GM19035 (cell line): ENCODE measurements around the gene REEP1.

Experiments used
- ATAC-seq: cut with Tn5 transposase; IDR thresholded peaks from one replicate; pipeline ENCODE4 v1.9.1; 2021; ENCODE audit not compliant: unreplicated experiment

Gene REEP1

DNA sequence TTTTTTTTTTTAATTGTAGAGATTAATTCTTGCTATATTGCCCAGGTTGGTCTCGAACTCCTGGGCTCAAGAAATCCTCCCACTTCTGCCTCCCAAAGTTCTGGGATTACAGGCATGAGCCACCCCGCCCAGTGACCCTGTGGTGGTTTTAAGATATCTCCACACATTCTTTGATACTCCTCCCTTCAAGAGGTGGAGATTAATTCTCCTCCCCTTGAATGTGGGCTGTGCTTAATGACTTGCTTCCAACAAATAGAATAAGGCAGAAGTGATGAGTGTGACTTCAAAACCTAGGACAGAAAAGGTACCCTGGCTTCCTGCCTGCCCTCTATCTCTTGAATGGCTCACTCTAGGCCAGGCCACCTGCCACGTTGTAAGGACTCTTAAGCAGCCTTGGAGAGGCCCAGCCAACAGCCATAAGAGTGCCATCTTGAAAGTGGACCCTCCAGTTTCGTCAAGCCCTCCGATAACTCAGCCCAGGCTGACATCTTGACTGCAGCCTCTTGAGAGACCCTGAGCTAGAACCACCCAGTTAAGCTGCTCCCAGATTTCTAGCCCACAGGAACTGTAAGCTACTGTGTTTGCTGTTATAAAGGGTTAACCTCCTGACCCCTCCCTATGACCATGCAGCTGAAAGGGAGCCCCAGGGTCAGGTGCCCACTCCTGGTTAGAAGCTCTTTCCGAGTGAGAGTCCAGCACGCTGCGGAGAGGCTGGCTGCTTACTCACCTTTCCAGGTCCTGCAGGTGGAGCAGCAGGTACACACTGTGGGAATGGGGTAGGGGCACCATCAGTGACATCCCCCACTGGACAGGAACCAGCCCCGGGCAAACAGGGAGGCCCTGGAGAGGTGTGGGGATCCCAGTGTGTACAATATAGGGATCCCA is 110.5 kb downstream of the REEP1 start:
- no peak for ATAC-seq

DNA sequence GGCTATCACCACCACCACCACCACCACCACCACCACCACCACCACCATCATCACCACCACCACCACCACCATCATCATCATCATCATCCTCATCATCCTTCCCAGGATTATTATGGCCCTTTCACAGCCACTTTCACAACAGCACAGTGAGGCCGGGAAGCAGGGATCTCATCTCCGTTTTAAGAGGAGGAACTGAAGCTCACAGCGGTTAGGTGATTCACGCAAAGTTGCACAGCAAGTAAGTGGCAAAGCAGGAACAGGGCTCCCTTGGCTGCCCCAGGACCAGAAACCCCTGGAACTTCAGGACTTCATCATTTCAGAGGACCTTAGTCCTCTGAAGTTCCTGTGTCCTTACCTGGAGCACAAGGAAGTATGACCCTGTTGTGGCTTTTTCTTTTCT is 111.4 kb downstream of the REEP1 start:
- ATAC-seq, result no peak

DNA sequence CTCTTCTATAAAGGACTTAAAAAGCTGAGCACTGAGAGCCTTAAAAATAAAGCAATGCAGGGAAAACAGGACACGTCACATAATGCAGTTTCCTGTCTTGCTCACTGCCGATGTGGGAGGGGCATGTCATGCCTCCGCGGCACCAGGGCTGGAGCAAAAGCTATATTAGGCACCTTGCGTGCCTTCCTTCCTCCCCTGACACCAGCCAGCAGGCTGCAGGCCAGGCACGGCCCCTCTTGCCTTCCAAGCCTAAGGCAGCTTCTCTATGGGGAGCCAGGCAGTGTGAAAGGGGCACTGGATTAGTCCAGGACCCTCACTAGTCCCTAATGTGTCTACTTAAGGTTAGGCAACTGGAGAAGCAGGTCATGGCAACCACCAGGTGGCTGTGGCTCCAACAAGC is 111.8 kb downstream of the REEP1 start:
- peak; percentile 58 for ATAC-seq

DNA sequence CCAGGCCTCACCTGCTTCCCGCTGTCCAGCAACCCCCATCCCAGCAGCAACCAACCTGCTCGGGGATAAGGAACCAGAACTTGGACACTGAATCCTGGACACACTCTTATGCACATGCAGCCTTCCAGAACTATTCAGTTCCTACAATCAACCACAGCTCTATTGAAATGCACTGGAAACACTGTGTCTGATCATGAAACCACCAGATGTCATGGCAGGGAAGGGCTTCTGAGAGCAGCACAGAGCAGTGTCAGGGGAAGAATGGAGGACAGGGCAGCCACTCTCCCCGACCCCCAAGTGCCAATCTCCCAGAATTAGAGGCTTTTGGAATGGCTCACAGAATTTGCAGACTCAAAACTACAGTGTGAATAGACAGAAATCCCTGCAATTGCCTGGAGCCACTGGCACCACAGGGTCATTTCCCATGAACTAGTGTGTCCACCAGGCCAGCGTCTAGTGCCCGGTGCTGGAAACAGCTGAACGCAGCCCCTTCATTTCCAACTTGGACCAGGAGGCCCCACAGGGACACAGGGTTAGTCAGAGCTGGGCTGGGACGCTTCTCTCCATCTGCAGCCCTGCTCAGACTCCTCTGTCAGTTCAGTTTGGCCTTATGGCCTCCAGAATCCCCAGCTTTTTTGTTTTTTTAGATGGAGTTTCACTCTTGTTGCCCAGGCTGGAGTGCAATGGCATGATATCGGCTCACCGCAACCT is 112.6 kb downstream of the REEP1 start:
- no peak for ATAC-seq

DNA sequence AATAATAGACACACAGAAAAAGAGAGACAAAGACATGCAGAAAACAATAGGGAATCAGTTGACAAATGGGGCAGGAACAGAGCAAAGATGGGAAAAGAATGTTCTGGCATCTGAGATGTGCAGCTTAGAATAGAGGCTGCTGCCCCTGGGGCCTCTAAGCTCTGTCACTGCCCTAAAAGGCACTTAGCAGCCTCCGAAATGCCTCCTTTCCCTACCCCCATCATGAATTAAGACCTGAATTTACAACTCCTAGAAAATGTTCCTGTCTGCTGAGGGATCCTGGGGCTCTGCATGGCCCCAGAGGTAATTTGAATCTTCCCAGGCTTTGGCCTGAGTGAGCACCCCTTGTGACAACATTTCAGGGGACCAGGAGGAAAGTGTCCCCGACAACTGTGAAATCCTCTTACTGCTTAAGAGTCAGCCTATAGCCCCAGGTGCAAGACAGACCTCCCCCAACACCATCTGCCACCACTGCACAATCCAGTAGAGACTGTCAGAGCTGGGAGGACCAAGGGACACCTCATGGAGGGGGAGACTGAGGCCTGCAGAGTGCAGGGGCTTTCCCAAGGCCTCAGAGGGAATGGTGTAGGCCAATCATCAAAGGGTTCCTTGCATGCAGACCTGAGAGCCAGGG is 113.4 kb downstream of the REEP1 start:
- ATAC-seq, result no peak

DNA sequence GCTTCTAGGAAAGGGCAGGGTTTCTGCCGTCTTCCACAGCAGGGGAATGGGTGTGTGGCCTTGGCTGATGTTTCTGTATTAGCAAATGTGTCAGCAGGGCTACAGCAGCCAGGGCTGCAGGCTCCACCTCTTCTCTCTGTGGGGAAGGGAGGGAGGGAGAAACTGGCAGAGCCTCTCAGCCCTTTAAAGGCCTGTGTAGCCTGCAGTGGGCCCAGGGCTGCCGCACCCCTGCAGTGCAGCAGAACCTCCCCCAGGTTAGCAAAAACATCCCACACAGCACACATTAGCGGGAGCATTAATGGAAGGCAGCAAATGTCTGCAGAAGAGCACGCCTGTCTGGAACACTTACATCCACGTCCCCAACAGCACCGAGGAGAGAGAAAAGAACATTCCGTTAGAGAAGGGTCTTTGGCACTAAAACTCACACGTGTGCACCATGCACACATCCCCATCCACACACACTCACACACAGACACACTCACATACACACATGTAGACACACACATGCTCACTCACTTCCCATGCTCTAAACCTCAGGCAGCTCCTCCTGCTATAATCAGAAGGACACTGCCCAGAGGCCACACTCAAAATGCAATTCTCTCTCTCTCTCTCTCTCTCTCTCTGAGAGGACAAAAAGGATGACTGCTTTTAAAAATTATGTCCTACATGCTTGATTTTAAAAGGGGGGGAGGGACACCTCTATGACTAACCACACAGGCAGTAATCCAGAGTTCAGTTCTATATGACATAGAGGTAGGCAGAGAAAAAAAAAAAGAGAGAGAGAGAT is 114.1 kb downstream of the REEP1 start:
- ATAC-seq, result no peak

DNA sequence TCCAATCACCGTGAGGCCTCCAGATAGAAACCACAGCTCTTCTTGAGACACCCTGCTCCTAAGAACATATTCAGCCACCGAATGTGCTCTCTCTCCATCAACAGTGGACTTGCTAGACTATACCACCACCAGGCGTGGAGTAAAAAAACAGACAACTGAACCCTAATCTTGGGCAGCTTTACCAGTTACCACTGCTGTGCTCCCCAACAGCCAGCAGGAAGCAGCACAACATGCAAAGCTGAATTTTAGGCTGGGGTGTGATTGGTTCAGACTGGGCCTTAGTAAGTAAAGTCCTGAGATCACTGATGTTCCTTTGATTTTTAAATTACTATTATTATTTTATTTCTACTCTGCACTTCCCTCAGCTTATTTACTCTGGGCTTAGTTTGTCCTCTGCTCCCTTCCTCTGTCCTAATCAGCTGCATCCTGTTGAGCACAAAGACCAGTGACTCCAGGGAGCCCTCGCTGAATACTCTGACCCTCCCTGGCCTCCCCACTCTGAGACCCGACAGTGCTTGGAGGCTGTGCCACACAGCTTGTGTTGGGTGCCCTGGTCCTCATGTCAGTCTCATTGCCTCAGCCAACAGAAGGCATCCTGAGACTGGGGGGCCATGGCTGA is 116.3 kb downstream of the REEP1 start:
- no peak for ATAC-seq

DNA sequence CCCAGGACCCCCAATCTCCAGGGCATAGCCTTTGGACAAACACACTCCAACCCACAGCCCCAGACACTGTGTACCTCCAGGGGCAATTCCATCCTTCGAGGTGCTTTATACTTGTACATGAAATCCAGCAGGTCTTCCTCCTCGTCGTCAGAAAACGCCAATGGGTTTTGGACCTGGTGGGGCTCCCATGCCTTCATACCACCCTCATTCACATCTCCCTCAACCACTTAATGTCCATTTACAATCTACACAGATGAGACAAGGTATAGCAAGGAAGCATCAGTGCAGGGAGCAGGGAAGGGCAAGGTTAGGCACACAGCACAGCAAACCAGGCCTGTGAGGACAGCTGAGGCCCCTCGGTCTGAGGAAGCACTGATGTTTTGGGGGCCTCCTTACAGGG is 117.5 kb downstream of the REEP1 start:
- ATAC-seq, result no peak

DNA sequence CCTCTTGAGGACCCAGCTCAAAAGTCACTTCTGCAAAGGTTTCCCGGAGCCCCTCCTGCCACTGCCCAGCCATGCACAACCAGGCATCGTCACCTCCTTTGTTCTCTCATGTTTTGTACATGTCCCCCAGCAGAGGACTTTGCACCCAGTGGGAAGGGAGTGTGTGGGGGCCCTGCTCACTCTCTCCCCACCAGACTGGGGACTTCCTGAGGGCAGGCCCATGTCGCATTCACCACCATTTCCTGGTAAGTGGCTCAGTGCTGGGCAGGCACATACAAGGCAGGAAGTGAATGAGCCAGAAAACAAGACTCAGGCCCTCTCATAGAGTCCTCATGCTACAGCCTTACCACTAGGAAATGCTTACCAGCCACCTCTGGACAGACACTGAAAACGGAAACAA is 119.3 kb downstream of the REEP1 start:
- ATAC-seq, result no peak

DNA sequence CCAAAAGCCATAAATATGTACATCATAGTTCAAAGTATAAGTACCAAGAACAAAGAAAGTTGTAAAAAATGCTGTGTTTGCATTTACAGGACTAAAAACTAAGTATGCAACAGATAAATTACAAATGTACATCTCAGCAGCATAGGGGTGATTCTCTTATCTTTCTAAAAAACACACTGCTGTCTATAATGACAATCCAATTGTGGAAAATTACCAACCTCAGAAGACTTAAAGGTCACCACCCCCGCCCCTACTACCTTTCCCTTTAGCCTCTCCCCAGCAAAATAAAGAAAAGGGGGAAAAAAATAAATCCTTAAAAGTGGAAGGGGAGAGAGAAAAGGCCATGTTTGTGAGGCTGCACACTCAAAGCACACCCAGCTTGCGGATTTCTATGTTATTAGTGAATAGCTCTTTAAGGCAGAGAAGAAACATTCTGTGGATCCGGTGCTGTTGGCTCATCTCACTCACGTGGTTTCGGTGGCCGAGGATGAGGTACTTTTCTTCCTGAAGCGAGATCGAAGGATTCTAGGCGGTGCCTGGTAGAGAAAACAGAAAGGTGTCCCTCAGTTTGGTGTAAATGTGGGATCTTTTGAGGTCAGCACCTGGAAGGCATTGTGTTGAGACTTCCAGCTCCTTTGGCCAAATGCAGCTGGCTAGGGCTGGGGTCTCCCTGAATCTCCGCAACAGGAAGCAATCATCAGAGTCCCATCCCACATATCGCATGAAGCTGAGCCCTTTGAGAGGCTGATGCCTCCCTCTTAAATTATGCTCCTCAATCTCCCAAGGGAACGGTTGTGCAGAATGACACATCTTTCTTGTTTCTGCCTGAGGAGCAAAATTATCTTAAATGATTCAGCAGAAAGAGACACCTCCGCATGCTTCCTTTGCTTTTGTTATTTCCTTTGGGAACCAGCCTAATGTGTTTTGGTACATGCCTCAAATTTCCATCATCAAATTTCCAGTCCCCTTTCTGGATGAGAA is 120.6 kb downstream of the REEP1 start:
- ATAC-seq, result no peak

DNA sequence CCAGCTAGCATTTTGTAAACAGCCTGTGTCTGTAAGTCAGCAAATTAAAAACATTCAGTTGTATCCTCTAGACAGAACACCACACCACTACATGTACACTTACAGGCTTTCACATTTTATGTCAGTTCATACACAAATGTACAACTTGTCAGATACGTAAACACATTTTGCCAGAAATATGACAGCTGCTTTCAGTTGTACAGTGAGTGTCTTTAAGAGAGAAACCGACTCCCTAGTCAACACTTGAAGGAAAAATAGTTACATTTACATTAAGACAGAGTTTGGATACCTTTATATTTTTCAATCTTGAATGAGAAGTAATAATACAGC is 123.0 kb downstream of the REEP1 start:
- no peak for ATAC-seq

DNA sequence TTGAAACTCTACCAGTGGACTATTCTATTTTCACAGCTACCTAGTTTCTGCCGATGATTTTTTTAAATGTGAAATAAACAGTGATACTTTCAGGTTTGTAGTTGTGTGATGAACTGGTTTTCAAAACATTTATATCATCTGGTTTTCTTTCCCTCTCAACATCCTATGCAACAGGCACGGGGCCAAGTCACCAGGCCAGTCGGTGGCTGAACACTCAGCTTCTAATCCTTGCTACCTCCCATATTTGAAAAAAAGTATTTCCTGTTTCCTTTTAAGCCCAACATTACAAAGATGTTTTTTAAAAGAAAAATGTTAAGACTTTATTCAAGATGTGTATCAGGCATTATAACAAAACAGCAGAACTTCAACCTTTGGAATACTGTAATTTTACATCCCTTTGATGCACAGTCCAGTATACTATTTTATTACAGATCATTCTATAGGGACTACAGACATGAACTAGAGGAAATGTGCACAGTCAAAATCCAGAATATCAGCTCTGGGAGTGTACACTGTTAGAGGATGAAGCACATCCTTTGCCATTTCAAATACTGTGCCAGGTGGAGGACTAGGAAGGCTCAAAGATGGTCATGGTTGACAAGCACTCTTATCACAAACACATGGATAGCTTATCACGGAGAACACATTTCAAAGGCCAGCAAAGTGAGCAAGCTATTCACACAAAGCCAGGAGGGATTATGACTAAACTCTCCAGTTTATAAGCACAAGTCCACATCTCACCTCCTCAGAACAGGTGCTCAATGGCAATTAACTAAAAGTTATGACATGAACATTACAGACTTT is 123.5 kb downstream of the REEP1 start:
- no peak for ATAC-seq

DNA sequence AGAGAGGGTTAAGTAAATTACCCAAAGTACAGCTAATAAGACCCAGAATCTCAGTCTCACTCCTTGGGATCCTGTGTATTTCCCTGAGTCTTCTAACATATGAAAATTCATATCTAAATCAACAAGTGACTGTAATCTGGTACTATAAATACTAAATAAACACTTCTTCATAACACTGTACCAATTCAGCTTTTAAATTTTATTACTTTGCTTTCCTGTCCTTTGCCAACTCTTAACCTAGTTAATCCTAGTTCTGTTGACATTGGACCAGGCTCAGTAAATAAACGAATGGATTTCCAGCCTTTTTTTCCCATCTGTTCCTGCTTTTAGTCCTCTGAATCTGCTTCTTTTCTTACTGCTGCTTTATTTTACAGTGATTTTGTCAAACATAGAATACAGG is 124.4 kb downstream of the REEP1 start:
- no peak for ATAC-seq

DNA sequence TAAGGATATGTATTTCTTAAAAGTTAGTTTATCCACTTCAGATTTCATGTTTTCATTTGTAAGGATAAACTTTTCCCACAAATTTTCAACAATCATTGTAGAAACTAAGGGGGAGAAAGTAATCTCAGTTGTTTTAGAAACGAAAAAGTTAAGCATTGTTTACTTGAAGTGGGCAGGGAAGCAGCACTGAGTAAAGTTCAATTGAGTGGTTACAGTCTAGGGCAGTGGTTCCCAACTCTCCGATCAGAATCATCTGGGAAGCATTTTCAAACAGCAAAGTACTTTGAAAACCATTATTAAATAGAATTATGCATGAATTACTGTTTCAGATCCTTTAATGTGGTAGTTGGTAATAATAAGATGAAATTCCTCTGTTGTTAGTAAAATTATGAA is 125.6 kb downstream of the REEP1 start:
- no peak for ATAC-seq

DNA sequence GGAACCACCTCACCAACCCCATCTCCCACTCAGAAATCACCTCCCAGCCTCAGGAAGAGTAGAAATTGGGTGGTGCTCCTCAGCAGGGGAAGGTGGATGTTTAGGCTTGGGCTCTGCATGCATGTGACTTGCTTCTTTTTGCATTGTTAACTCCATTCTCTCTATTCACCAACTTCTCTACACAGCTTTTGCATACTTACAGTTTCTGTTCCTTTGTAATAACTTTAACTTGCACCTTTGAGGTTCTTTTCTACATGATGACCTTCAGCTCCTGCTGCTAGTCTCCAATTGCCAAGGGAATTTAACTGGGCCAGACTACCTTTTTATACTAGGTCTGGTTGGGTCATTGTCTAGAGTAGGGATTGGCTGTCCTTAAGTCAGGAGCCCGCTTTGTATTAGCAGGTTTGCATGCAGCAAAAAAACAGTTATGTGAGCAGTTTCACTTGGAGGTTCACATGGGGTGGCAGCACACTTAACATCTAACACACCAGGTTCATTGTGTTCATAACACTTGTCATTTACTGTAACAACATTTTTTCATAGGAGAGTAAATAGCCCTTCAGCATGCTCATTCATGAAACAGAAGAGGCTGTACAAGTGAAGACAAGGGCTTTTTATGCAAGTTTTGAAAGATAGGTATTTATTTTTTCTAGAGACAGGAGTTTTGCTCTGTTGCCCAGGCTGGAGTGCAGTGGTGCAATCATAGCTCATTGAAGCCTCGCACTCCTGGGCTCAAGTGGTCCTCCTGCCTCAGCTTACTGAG is 126.2 kb downstream of the REEP1 start:
- no peak for ATAC-seq

DNA sequence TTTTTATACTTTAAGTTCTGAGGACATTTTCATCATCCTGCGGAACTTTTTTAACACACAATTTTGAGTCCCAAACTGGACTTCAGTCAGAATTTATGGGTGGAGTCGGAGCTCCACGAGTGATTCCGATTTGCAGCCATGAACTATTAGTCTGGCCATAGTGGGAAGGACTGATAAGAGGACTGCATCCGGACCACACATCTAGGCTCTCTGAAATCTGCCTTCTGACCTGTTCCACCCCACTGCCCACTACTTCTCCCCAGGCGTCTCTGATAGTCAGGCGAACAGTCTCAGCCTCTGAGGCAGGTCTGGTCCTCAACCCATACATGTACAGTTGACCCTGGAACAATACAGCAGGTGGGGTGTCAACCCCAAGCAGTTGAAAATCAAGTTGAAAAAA is 133.0 kb downstream of the REEP1 start:
- ATAC-seq, result no peak

DNA sequence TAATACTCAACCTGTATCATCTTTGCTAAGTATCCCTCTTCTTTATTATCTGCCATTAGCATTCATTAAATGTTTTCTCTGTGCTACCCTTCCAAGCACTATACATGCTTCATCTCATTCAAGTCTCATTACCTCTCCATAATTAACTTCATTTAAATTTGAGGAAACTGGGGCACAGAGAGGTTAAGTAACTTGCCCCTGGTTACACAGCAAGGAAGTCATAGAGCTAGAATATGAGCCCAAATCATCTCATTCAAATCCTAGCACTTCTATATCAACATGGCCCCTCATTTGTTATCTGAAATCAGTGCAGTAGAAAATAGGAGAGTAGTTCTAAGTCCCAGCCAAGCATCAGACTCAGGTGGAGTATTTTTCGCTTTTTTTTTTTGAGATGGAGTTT is 133.8 kb downstream of the REEP1 start:
- no peak for ATAC-seq

DNA sequence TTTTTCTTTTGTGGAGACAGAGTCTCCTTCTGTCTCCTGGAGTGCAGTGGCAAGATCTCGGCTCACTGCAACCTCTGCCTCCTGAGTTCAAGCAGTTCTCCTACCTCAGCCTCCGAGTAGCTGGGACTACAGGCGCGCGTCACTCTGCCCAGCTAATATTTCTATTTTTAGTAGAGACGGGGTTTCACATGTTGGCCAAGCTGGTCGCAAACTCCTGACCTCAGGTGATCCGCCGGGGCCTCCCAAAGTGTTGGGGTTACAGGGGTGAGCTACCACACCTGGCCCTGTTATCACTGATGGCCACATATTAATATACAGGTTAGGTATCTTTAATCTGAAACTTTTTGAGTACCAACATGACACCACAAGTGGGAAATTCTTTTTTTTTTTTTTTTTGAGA is 134.7 kb downstream of the REEP1 start:
- ATAC-seq, result no peak
